SK-N-SH treated with all-trans-retinoic acid at 6 μM for 48 hours (cell line): ENCODE measurements around the gene DST.
A peak's percentile ranks its signal among the peaks of the same experiment; 100 is the strongest.

Source experiments
- ATAC-seq: fragments of 200-7000 bp; cut with Tn5 transposase; 3 replicates; pipeline ENCODE4 v1.9.1; 2020; ENCODE audit warnings: mild to moderate bottlenecking, moderate library complexity
- ARNTL ChIP-seq: fragments of 450-650 bp; formaldehyde crosslinking; IDR thresholded peaks from 2 replicates; pipeline ENCODE4 v1.5.0; 2020; ENCODE audit warnings: low read depth, mild to moderate bottlenecking, moderate library complexity, borderline replicate concordance
- CSDC2 ChIP-seq: fragments of 250-450 bp; sonication (Bioruptor Pico); IDR thresholded peaks from 2 replicates; pipeline ENCODE4 v1.5.0; 2020; ENCODE audit warnings: mild to moderate bottlenecking, moderate library complexity
- ESRRG ChIP-seq: fragments of 250-450 bp; sonication (Bioruptor Pico); IDR thresholded peaks from 2 replicates; pipeline ENCODE4 v1.6.1; 2021; ENCODE audit warnings: mild to moderate bottlenecking
- GLIS3 ChIP-seq: fragments of 250-450 bp; sonication (Bioruptor Pico); IDR thresholded peaks from 2 replicates; pipeline ENCODE4 v1.5.0; 2020; ENCODE audit warnings: mild to moderate bottlenecking, moderate library complexity
- ISL1 ChIP-seq: fragments of 250-450 bp; sonication (Bioruptor Pico); IDR thresholded peaks from 2 replicates; pipeline ENCODE4 v2.1.2; 2022; ENCODE audit warnings: mild to moderate bottlenecking, moderate library complexity
- OSR1 ChIP-seq: fragments of 250-450 bp; sonication (Bioruptor Pico); IDR thresholded peaks from 2 replicates; pipeline ENCODE4 v1.8.0; 2022; ENCODE audit warnings: moderate library complexity, mild to moderate bottlenecking, inconsistent platforms
- PPARA ChIP-seq: fragments of 250-450 bp; sonication (Bioruptor Pico); IDR thresholded peaks from 2 replicates; pipeline ENCODE4 v1.5.0; 2020; ENCODE audit warnings: mild to moderate bottlenecking, borderline replicate concordance
- RARB ChIP-seq: fragments of 250-450 bp; sonication (Bioruptor Pico); IDR thresholded peaks from 2 replicates; pipeline ENCODE4 v1.8.0; 2021; ENCODE audit warnings: mild to moderate bottlenecking, moderate library complexity
- SNAI2 ChIP-seq: fragments of 250-450 bp; sonication (Bioruptor Pico); IDR thresholded peaks from 2 replicates; pipeline ENCODE4 v1.5.0; 2020; ENCODE audit warnings: mild to moderate bottlenecking, moderate library complexity
- TCF4 ChIP-seq: fragments of 250-450 bp; sonication (Bioruptor Pico); IDR thresholded peaks from 2 replicates; pipeline ENCODE4 v1.8.0; 2021; ENCODE audit warnings: mild to moderate bottlenecking, moderate library complexity, borderline replicate concordance
- TOX ChIP-seq: fragments of 250-450 bp; sonication (Bioruptor Pico); IDR thresholded peaks from 2 replicates; pipeline ENCODE4 v1.8.0; 2021; ENCODE audit warnings: mild to moderate bottlenecking, moderate library complexity, borderline replicate concordance
- ZC3H10 ChIP-seq: fragments of 250-450 bp; sonication (Bioruptor Pico); IDR thresholded peaks from 2 replicates; pipeline ENCODE4 v1.5.1; 2021; ENCODE audit warnings: mild to moderate bottlenecking, moderate library complexity
- ZFP3 ChIP-seq: fragments of 250-450 bp; sonication (Bioruptor Pico); IDR thresholded peaks from 2 replicates; pipeline ENCODE4 v1.5.0; 2020; ENCODE audit warnings: mild to moderate bottlenecking, moderate library complexity
- ZFP30 ChIP-seq: fragments of 450-650 bp; formaldehyde crosslinking; IDR thresholded peaks from 2 replicates; pipeline ENCODE4 v1.5.0; 2022; ENCODE audit warnings: mild to moderate bottlenecking, moderate library complexity
- ZNF565 ChIP-seq: fragments of 450-650 bp; formaldehyde crosslinking; conservative IDR thresholded peaks from 2 replicates; pipeline ENCODE4 v1.5.0; 2020; ENCODE audit warnings: low read depth, mild to moderate bottlenecking, moderate library complexity
- ZNF70 ChIP-seq: fragments of 450-650 bp; formaldehyde crosslinking; IDR thresholded peaks from 2 replicates; pipeline ENCODE4 v1.5.0; 2020; ENCODE audit warnings: mild to moderate bottlenecking, moderate library complexity
- ZNF8 ChIP-seq: fragments of 450-650 bp; formaldehyde crosslinking; IDR thresholded peaks from 2 replicates; pipeline ENCODE4 v1.5.0; 2020; ENCODE audit warnings: mild to moderate bottlenecking, moderate library complexity
- TF ChIP-seq, protein P1 (sequence below): fragments of 250-450 bp; sonication (Bioruptor Pico); IDR thresholded peaks from 2 replicates; pipeline ENCODE4 v1.5.0; 2020; ENCODE audit warnings: mild to moderate bottlenecking, moderate library complexity
- TF ChIP-seq, protein P2 (sequence below): fragments of 250-450 bp; sonication (Bioruptor Pico); IDR thresholded peaks from 2 replicates; pipeline ENCODE4 v1.8.0; 2021; ENCODE audit warnings: low read depth, mild to moderate bottlenecking, moderate library complexity, borderline replicate concordance
- TF ChIP-seq, protein P3 (sequence below): fragments of 250-450 bp; sonication (Bioruptor Pico); IDR thresholded peaks from 2 replicates; pipeline ENCODE4 v1.8.0; 2020; ENCODE audit warnings: mild to moderate bottlenecking, moderate library complexity, borderline replicate concordance
- TF ChIP-seq, protein P4 (sequence below): fragments of 250-450 bp; sonication (Bioruptor Pico); IDR thresholded peaks from 2 replicates; pipeline ENCODE4 v1.5.1; 2021; ENCODE audit warnings: mild to moderate bottlenecking, moderate library complexity
- TF ChIP-seq, protein P5 (sequence below): fragments of 250-450 bp; sonication (Bioruptor Pico); IDR thresholded peaks from 2 replicates; pipeline ENCODE4 v1.5.1; 2020; ENCODE audit warnings: low read depth, mild to moderate bottlenecking, moderate library complexity

The DST gene

DNA sequence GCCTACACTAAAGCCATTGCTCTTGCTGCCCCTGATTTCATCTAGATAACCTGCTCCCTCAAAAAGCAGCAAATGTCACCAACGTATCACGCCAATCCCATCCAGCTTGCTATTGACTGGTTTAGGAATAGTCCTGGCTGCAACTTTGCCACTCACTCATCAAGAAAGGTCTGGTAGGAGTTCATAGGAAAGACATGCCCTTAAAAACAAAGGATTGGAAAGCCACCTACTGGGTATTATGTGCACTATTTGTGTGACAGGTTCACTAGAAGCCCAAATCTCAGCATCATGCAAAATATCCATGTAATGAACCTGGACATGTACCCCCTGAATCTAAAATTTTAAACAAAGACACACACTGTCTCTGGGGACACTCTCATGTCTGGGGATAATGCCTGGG lies 224.9 kb downstream of the DST start:
- TF ChIP-seq, protein P1, sequence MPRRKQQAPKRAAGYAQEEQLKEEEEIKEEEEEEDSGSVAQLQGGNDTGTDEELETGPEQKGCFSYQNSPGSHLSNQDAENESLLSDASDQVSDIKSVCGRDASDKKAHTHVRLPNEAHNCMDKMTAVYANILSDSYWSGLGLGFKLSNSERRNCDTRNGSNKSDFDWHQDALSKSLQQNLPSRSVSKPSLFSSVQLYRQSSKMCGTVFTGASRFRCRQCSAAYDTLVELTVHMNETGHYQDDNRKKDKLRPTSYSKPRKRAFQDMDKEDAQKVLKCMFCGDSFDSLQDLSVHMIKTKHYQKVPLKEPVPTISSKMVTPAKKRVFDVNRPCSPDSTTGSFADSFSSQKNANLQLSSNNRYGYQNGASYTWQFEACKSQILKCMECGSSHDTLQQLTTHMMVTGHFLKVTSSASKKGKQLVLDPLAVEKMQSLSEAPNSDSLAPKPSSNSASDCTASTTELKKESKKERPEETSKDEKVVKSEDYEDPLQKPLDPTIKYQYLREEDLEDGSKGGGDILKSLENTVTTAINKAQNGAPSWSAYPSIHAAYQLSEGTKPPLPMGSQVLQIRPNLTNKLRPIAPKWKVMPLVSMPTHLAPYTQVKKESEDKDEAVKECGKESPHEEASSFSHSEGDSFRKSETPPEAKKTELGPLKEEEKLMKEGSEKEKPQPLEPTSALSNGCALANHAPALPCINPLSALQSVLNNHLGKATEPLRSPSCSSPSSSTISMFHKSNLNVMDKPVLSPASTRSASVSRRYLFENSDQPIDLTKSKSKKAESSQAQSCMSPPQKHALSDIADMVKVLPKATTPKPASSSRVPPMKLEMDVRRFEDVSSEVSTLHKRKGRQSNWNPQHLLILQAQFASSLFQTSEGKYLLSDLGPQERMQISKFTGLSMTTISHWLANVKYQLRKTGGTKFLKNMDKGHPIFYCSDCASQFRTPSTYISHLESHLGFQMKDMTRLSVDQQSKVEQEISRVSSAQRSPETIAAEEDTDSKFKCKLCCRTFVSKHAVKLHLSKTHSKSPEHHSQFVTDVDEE: no peak
- TF ChIP-seq ZNF8: no peak
- no peak for TF ChIP-seq ARNTL (CRISPR knock-in tag)
- TF ChIP-seq ZNF70 (CRISPR knock-in tag): no peak
- no peak for TF ChIP-seq SNAI2
- TF ChIP-seq, protein P2, sequence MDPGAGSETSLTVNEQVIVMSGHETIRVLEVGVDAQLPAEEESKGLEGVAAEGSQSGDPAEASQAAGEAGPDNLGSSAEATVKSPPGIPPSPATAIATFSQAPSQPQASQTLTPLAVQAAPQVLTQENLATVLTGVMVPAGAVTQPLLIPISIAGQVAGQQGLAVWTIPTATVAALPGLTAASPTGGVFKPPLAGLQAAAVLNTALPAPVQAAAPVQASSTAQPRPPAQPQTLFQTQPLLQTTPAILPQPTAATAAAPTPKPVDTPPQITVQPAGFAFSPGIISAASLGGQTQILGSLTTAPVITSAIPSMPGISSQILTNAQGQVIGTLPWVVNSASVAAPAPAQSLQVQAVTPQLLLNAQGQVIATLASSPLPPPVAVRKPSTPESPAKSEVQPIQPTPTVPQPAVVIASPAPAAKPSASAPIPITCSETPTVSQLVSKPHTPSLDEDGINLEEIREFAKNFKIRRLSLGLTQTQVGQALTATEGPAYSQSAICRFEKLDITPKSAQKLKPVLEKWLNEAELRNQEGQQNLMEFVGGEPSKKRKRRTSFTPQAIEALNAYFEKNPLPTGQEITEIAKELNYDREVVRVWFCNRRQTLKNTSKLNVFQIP (CRISPR knock-in tag): no peak
- TF ChIP-seq, protein P3, sequence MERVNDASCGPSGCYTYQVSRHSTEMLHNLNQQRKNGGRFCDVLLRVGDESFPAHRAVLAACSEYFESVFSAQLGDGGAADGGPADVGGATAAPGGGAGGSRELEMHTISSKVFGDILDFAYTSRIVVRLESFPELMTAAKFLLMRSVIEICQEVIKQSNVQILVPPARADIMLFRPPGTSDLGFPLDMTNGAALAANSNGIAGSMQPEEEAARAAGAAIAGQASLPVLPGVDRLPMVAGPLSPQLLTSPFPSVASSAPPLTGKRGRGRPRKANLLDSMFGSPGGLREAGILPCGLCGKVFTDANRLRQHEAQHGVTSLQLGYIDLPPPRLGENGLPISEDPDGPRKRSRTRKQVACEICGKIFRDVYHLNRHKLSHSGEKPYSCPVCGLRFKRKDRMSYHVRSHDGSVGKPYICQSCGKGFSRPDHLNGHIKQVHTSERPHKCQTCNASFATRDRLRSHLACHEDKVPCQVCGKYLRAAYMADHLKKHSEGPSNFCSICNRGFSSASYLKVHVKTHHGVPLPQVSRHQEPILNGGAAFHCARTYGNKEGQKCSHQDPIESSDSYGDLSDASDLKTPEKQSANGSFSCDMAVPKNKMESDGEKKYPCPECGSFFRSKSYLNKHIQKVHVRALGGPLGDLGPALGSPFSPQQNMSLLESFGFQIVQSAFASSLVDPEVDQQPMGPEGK (CRISPR knock-in tag): no peak
- no peak for TF ChIP-seq PPARA (CRISPR knock-in tag)
- TF ChIP-seq TCF4 (CRISPR knock-in tag): no peak
- TF ChIP-seq ZFP3 (CRISPR knock-in tag): no peak
- TF ChIP-seq, protein P4, sequence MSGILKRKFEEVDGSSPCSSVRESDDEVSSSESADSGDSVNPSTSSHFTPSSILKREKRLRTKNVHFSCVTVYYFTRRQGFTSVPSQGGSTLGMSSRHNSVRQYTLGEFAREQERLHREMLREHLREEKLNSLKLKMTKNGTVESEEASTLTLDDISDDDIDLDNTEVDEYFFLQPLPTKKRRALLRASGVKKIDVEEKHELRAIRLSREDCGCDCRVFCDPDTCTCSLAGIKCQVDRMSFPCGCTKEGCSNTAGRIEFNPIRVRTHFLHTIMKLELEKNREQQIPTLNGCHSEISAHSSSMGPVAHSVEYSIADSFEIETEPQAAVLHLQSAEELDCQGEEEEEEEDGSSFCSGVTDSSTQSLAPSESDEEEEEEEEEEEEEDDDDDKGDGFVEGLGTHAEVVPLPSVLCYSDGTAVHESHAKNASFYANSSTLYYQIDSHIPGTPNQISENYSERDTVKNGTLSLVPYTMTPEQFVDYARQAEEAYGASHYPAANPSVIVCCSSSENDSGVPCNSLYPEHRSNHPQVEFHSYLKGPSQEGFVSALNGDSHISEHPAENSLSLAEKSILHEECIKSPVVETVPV (CRISPR knock-in tag): no peak
- TF ChIP-seq ZC3H10: no peak
- no peak for TF ChIP-seq ESRRG
- TF ChIP-seq OSR1 (CRISPR knock-in tag): no peak
- TF ChIP-seq, protein P5, sequence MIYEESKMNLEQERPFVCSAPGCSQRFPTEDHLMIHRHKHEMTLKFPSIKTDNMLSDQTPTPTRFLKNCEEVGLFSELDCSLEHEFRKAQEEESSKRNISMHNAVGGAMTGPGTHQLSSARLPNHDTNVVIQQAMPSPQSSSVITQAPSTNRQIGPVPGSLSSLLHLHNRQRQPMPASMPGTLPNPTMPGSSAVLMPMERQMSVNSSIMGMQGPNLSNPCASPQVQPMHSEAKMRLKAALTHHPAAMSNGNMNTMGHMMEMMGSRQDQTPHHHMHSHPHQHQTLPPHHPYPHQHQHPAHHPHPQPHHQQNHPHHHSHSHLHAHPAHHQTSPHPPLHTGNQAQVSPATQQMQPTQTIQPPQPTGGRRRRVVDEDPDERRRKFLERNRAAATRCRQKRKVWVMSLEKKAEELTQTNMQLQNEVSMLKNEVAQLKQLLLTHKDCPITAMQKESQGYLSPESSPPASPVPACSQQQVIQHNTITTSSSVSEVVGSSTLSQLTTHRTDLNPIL: no peak
- no peak for TF ChIP-seq ISL1 (CRISPR knock-in tag)
- ATAC-seq: no peak

DNA sequence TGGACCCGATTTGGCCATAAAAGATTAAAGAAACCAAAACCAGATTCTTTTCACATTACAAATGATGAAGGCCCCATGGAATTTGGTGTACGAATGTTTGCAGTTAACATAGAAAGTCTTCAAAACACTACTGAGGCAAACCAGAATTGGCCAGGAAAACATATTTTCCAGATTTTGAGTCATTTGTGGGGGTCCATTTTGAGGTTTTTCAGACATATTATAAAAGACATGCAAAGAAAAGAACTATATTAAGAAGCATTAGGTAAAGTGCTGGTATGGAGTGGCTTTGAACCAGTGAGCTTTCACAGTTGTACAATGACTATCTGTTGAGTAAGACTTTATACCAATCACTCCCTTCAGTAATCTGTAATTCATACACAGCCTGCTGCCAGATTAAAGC lies 226.4 kb downstream of the DST start:
- TF ChIP-seq SNAI2 (no peak), ZFP30 (CRISPR knock-in tag) (no peak), ARNTL (CRISPR knock-in tag) (no peak), TCF4 (CRISPR knock-in tag) (no peak), ZC3H10 (no peak), CSDC2 (CRISPR knock-in tag) (no peak), RARB (CRISPR knock-in tag) (no peak), TOX (CRISPR knock-in tag) (no peak), ESRRG (no peak), GLIS3 (CRISPR knock-in tag) (no peak), OSR1 (CRISPR knock-in tag) (no peak), ZNF70 (CRISPR knock-in tag) (no peak), PPARA (CRISPR knock-in tag) (no peak), ZNF565 (CRISPR knock-in tag) (no peak)
- TF ChIP-seq, protein P1: no peak
- TF ChIP-seq, protein P3 (CRISPR knock-in tag): no peak
- TF ChIP-seq, protein P4 (CRISPR knock-in tag): no peak
- TF ChIP-seq, all 23 proteins: peak for 0
- peak; percentile 62; the same call in 2 of the 3 replicates for ATAC-seq
